GM12874 (cell line): ENCODE results near the gene IER5.

Experiments used
- CTCF ChIP-seq: IDR thresholded peaks from 2 replicates; pipeline ENCODE4 v1.5.1; 2011; ENCODE audit warnings: low read depth, mild to moderate bottlenecking, control low read depth, low read length, moderate library complexity; ENCODE audit not compliant: insufficient read depth

IER5 gene

GRCh38 chr1:181094416-181095212, 6.1 kb downstream of the IER5 start:
- no peak for TF ChIP-seq CTCF

- TF ChIP-seq CTCF, result no peak
These were observed 6.8 kb downstream of the IER5 start for GRCh38 chr1:181095260-181095659.

- TF ChIP-seq CTCF, result no peak
These were observed 7.3 kb downstream of the IER5 start for GRCh38 chr1:181095763-181096184.

GRCh38 chr1:181097242-181097641, 8.7 kb downstream of the IER5 start:
- no peak for TF ChIP-seq CTCF

- TF ChIP-seq CTCF, result no peak
These were observed 10.9 kb downstream of the IER5 start for GRCh38 chr1:181099152-181100014.

GRCh38 chr1:181100015-181100905, 11.8 kb downstream of the IER5 start:
- TF ChIP-seq CTCF, result no peak
